T-helper 2 cell treated with Interferon-gamma antibody and Interleukin-4, amounts not matched to agents 5 μg/mL and 100 μg/mL, for 36 hours (primary cell): ENCODE results near the gene NUMBL.
"Not testable (repeated sequence)": the region's sequence is repeated elsewhere in the genome, so short reads cannot be mapped to it uniquely, and the experiment has no call there.

ENCODE experiments used
- DNase-seq: peaks from one replicate; pipeline ENCODE4 v3.0.0; 2021; ENCODE audit warnings: low spot score
- H3K27ac Mint-ChIP-seq: one replicate; pipeline ENCODE4 v1.8.0; 2021; ENCODE audit warnings: mild to moderate bottlenecking, mixed read lengths
- H3K27me3 Mint-ChIP-seq: one replicate; pipeline ENCODE4 v1.8.0; 2021; ENCODE audit warnings: low read depth, mixed read lengths
- H3K36me3 Mint-ChIP-seq: one replicate; pipeline ENCODE4 v1.8.0; 2021; ENCODE audit warnings: low read depth, mixed read lengths
- H3K4me1 Mint-ChIP-seq: one replicate; pipeline ENCODE4 v1.8.0; 2021; ENCODE audit warnings: low read depth, mixed read lengths
- H3K4me3 Mint-ChIP-seq: one replicate; pipeline ENCODE4 v1.8.0; 2022; ENCODE audit warnings: mild to moderate bottlenecking, moderate library complexity, mixed read lengths
- H3K9me3 Mint-ChIP-seq: one replicate; pipeline ENCODE4 v1.8.0; 2021; ENCODE audit warnings: mixed read lengths

Gene NUMBL

GRCh38 chr19:40652303-40652702 is 38.1 kb downstream of the NUMBL start:
- H3K36me3 Mint-ChIP-seq, DNase-seq, H3K4me1 Mint-ChIP-seq, H3K9me3 Mint-ChIP-seq, H3K27me3 Mint-ChIP-seq, H3K4me3 Mint-ChIP-seq, H3K27ac Mint-ChIP-seq: not testable (repeated sequence)

GRCh38 chr19:40650749-40651305 is 39.6 kb downstream of the NUMBL start:
- no peak overlapping the region for H3K27ac Mint-ChIP-seq
- no peaks in the 10 kb centered on the region for H3K9me3 Mint-ChIP-seq
- DNase-seq, result no peak
- H3K4me1 Mint-ChIP-seq, result peaks cover 5% of the 10 kb centered on the region
- H3K36me3 Mint-ChIP-seq, result no peaks in the 10 kb centered on the region
- no peak overlapping the region for H3K4me3 Mint-ChIP-seq
- H3K27me3 Mint-ChIP-seq, result peaks cover 4% of the 10 kb centered on the region

GRCh38 chr19:40649903-40650675 is 40.4 kb downstream of the NUMBL start:
- DNase-seq, H3K9me3 Mint-ChIP-seq, H3K36me3 Mint-ChIP-seq, H3K27me3 Mint-ChIP-seq, H3K4me3 Mint-ChIP-seq, H3K4me1 Mint-ChIP-seq, H3K27ac Mint-ChIP-seq: not testable (repeated sequence)

- Mint-ChIP-seq H3K4me3 (no peak overlapping the region), H3K9me3 (no peaks in the 10 kb centered on the region), H3K36me3 (no peaks in the 10 kb centered on the region), H3K4me1 (peaks cover 5% of the 10 kb centered on the region), H3K27me3 (peaks cover 4% of the 10 kb centered on the region), H3K27ac (no peak overlapping the region)
- no peak for DNase-seq
Observed at GRCh38 chr19:40646743-40647254, 43.7 kb downstream of the NUMBL start.

GRCh38 chr19:40642757-40643305 is 47.6 kb downstream of the NUMBL start:
- H3K27me3 Mint-ChIP-seq, result peaks cover 4% of the 10 kb centered on the region

GRCh38 chr19:40642051-40642706 is 48.3 kb downstream of the NUMBL start:
- DNase-seq, result no peak
- peaks cover 5% of the 10 kb centered on the region for H3K4me1 Mint-ChIP-seq
- H3K27me3 Mint-ChIP-seq, result peaks cover 4% of the 10 kb centered on the region
- H3K36me3 Mint-ChIP-seq, result no peaks in the 10 kb centered on the region
- H3K9me3 Mint-ChIP-seq, result no peaks in the 10 kb centered on the region
- H3K4me3 Mint-ChIP-seq, result no peak overlapping the region
- H3K27ac Mint-ChIP-seq, result no peak overlapping the region

More at GRCh38 chr19:40642757-40643305, 47.6 kb downstream of the NUMBL start:
- Mint-ChIP-seq H3K9me3 (no peaks in the 10 kb centered on the region), H3K4me1 (peaks cover 5% of the 10 kb centered on the region), H3K4me3 (no peak overlapping the region), H3K36me3 (no peaks in the 10 kb centered on the region), H3K27ac (no peak overlapping the region)
- no peak for DNase-seq

- Mint-ChIP-seq H3K27me3 (no peaks in the 10 kb centered on the region), H3K9me3 (no peaks in the 10 kb centered on the region), H3K36me3 (no peaks in the 10 kb centered on the region), H3K4me3 (no peak overlapping the region), H3K4me1 (peaks cover 3% of the 10 kb centered on the region), H3K27ac (no peak overlapping the region)
- DNase-seq, result no peak
Observed at GRCh38 chr19:40641281-40641680, 49.2 kb downstream of the NUMBL start.

- DNase-seq, result no peak
- Mint-ChIP-seq H3K27ac (no peak overlapping the region), H3K27me3 (peaks cover under 1% of the 10 kb centered on the region), H3K4me3 (no peak overlapping the region), H3K4me1 (no peaks in the 10 kb centered on the region), H3K9me3 (no peaks in the 10 kb centered on the region), H3K36me3 (no peaks in the 10 kb centered on the region)
Observed at GRCh38 chr19:40640744-40641143, 49.7 kb downstream of the NUMBL start.

- Mint-ChIP-seq H3K27ac (no peak overlapping the region), H3K36me3 (no peaks in the 10 kb centered on the region)
Observed at GRCh38 chr19:40639638-40639982, 50.8 kb downstream of the NUMBL start.

GRCh38 chr19:40638327-40638726 is 52.1 kb downstream of the NUMBL start:
- H3K4me1 Mint-ChIP-seq, result peaks cover 4% of the 10 kb centered on the region
- H3K4me3 Mint-ChIP-seq, result no peak overlapping the region
- H3K27ac Mint-ChIP-seq, result no peak overlapping the region
- H3K36me3 Mint-ChIP-seq, result no peaks in the 10 kb centered on the region
- H3K9me3 Mint-ChIP-seq, result no peaks in the 10 kb centered on the region
- no peak for DNase-seq
- peaks cover 12% of the 10 kb centered on the region for H3K27me3 Mint-ChIP-seq

More at GRCh38 chr19:40639638-40639982, 50.8 kb downstream of the NUMBL start:
- Mint-ChIP-seq H3K4me3 (no peak overlapping the region), H3K9me3 (no peaks in the 10 kb centered on the region), H3K4me1 (peaks cover under 1% of the 10 kb centered on the region), H3K27me3 (peaks cover 5% of the 10 kb centered on the region)
- no peak for DNase-seq

GRCh38 chr19:40633207-40633606 is 57.2 kb downstream of the NUMBL start:
- peaks cover 3% of the 10 kb centered on the region for H3K36me3 Mint-ChIP-seq
- H3K4me3 Mint-ChIP-seq, result no peak overlapping the region
- no peak for DNase-seq
- no peaks in the 10 kb centered on the region for H3K9me3 Mint-ChIP-seq
- no peak overlapping the region for H3K27ac Mint-ChIP-seq
- peaks cover 13% of the 10 kb centered on the region for H3K27me3 Mint-ChIP-seq
- peaks cover 7% of the 10 kb centered on the region for H3K4me1 Mint-ChIP-seq

GRCh38 chr19:40632311-40633036 is 58.0 kb downstream of the NUMBL start:
- H3K4me3 Mint-ChIP-seq, result no peak overlapping the region
- no peak for DNase-seq
- peaks cover 3% of the 10 kb centered on the region for H3K36me3 Mint-ChIP-seq
- peaks cover 7% of the 10 kb centered on the region for H3K4me1 Mint-ChIP-seq
- no peaks in the 10 kb centered on the region for H3K9me3 Mint-ChIP-seq
- H3K27ac Mint-ChIP-seq, result no peak overlapping the region
- peaks cover 13% of the 10 kb centered on the region for H3K27me3 Mint-ChIP-seq

GRCh38 chr19:40630571-40631160 is 59.8 kb downstream of the NUMBL start:
- Mint-ChIP-seq H3K4me1 (peaks cover 7% of the 10 kb centered on the region), H3K27me3 (peaks cover 12% of the 10 kb centered on the region), H3K27ac (no peak overlapping the region), H3K9me3 (no peaks in the 10 kb centered on the region), H3K36me3 (peaks cover 7% of the 10 kb centered on the region), H3K4me3 (no peak overlapping the region)
- no peak for DNase-seq
